Activated CD4-positive, alpha-beta T cell treated with anti-CD3 and anti-CD28 coated beads, Interleukin-2, amount 10 ng/mL, durations not matched to agents 7 days and 5 days (primary cell): ENCODE results near the gene NMUR1. TPM values are rescaled to one million over a fixed set of nuclear protein-coding genes. Genes with fewer than 3 reads are reported as not detected.

ENCODE experiments used
- CTCF ChIA-PET: fragments of 350-600 bp; sonication (Branson Sonifier 250); formaldehyde crosslinking; loops from one replicate; lab custom pipeline; 2021; ENCODE audit warnings: antibody characterized with exemption; lab: Charles Lee
- POLR2A ChIA-PET: fragments of 350-600 bp; sonication (Branson Sonifier 250); formaldehyde crosslinking; loops from one replicate; lab custom pipeline; 2021; ENCODE audit warnings: antibody characterized with exemption; lab: Charles Lee
- DNase-seq: peaks from one replicate; pipeline ENCODE4 v3.0.0-alpha.2; 2020
- H3K27ac Mint-ChIP-seq: one replicate; pipeline ENCODE4 v1.8.0; 2021; ENCODE audit warnings: mild to moderate bottlenecking, moderate library complexity, mixed read lengths
- H3K27me3 Mint-ChIP-seq: one replicate; pipeline ENCODE4 v1.8.0; 2021; ENCODE audit warnings: mixed read lengths
- H3K36me3 Mint-ChIP-seq: one replicate; pipeline ENCODE4 v1.8.0; 2021; ENCODE audit warnings: low read depth, mixed read lengths
- H3K4me1 Mint-ChIP-seq: one replicate; pipeline ENCODE4 v1.8.0; 2021; ENCODE audit warnings: mixed read lengths
- H3K4me3 Mint-ChIP-seq: one replicate; pipeline ENCODE4 v1.8.0; 2021; ENCODE audit warnings: mild to moderate bottlenecking, moderate library complexity, mixed read lengths
- H3K9me3 Mint-ChIP-seq: one replicate; pipeline ENCODE4 v1.8.0; 2021; ENCODE audit warnings: mixed read lengths
- total RNA-seq, 2 experiments: library from RNA; stranded (reverse); gene quantifications; one replicate each; pipeline ENCODE4 v1.2.3, GENCODE V29; 2021

NMUR1 gene
- total RNA-seq, 2 experiments from 2014 or later: 0.47 to 0.60 TPM

- Mint-ChIP-seq H3K27me3 (no peaks in the 10 kb centered on the region), H3K4me1 (peaks cover 11% of the 10 kb centered on the region), H3K4me3 (no peak overlapping the region), H3K36me3 (no peaks in the 10 kb centered on the region), H3K27ac (no peak overlapping the region), H3K9me3 (no peaks in the 10 kb centered on the region)
- ChIA-PET POLR2A (no interaction called here), CTCF (interaction anchor here (0.9 to 1.4 kb wide), 3 partner anchors 9 to 26 kb away, joined by 3 read pairs; partner anchors contain the start of gene NCL)
- DNase-seq: no peak
These were observed 40.3 kb downstream of the NMUR1 start for GRCh38 chr2:231489990-231490389.

DNA sequence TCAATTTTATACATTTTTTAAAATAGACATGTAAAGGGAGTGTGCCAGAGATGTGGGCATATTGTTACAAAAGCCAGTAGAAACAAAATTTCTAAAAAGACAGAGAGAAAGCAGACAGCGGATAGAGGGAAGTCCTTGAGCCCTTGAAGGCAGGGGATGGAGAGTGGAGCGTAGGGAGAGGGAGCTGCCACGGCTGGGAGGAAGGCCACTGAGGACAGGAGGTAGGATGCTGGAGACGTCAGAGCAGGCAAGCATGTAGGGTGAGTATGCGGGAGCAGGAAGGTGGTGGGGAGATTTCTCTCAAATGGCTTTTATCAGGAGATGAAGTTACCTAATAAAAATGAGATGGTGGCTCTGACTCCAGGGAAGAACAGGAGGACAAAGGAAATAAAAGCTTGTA is 41.9 kb downstream of the NMUR1 start:
- H3K4me1 Mint-ChIP-seq: peaks cover 12% of the 10 kb centered on the region
- H3K4me3 Mint-ChIP-seq: no peak overlapping the region
- H3K27ac Mint-ChIP-seq: no peak overlapping the region
- ChIA-PET POLR2A (no interaction called here), CTCF (interaction anchor here (0.5 to 1.2 kb wide), 6 partner anchors 9 to 504 kb away, joined by 3 to 5 read pairs (median 3); no protein-coding TSS in a partner anchor)
- H3K27me3 Mint-ChIP-seq: no peaks in the 10 kb centered on the region
- no peak for DNase-seq
- no peaks in the 10 kb centered on the region for H3K9me3 Mint-ChIP-seq
- H3K36me3 Mint-ChIP-seq: no peaks in the 10 kb centered on the region

DNA sequence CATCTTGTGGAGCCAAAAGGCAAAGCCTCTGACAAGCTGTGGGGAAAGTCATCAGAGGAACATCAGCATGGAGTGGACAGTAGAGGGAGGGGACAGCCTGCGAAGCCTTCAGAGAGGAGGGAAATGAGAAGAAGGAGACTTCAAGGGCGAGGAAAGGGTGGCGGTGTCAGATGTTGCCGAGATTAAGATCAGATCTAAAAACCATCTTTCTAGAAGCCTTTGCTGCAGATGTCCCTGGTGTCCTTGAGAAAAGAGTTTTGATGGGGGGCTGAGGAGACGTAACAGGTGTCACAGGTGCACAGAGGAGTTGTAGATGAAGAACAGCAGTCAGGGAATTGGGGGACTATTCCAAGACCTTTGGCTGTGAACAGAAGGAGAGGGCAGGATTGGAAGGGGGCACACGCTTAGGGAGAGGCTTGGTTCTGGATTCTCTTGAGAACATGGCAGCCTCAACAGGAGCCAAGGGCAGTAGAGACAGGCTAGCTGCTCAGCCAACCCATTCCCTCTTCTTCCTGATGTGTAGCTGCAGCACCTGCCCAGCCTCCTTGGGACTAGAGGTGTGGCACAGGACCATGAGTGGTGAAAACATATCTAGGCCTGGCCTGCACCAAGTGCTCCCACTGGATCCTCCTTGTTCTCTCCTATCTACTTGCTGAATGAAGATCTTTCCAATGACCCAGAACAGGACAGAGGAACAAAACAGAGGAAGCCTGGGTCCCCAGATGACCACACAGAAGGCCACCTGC is 43.2 kb downstream of the NMUR1 start:
- H3K4me1 Mint-ChIP-seq: peaks cover 22% of the 10 kb centered on the region
- no peak overlapping the region for H3K4me3 Mint-ChIP-seq
- no peak overlapping the region for H3K27ac Mint-ChIP-seq
- ChIA-PET POLR2A (no interaction called here), CTCF (interaction anchor here (1.8 kb wide), 1 partner anchor 21 kb away, joined by 8 read pairs; no protein-coding TSS in a partner anchor)
- no peaks in the 10 kb centered on the region for H3K27me3 Mint-ChIP-seq
- DNase-seq: no peak
- H3K9me3 Mint-ChIP-seq: no peaks in the 10 kb centered on the region
- H3K36me3 Mint-ChIP-seq: no peaks in the 10 kb centered on the region

GRCh38 chr2:231483398-231484329 is 46.6 kb downstream of the NMUR1 start:
- DNase-seq: peak; percentile 47
- Mint-ChIP-seq H3K4me3 (peak overlapping the region; percentile 75), H3K36me3 (no peaks in the 10 kb centered on the region), H3K27ac (peak overlapping the region; percentile 93), H3K27me3 (no peaks in the 10 kb centered on the region), H3K9me3 (no peaks in the 10 kb centered on the region), H3K4me1 (peaks cover 26% of the 10 kb centered on the region)
- POLR2A ChIA-PET: interaction anchor here (0.7 kb wide), 1 partner anchor 167 kb away, joined by 3 read pairs; no protein-coding TSS in a partner anchor
- CTCF ChIA-PET: interaction anchor here (0.6 to 6.6 kb wide), 24 partner anchors 10 to 399 kb away, joined by 3 to 85 read pairs (median 4); partner anchors contain the start of gene NCL

- H3K4me1 Mint-ChIP-seq: peaks cover 26% of the 10 kb centered on the region
- no peaks in the 10 kb centered on the region for H3K27me3 Mint-ChIP-seq
- H3K27ac Mint-ChIP-seq: peak overlapping the region; percentile 93
- peak overlapping the region; percentile 75 for H3K4me3 Mint-ChIP-seq
- peak; percentile 73 for DNase-seq
- POLR2A ChIA-PET: interaction anchor here (0.7 to 0.8 kb wide), 2 partner anchors 19 to 166 kb away, joined by 3 to 5 read pairs; partner anchors contain the start of gene NCL
- no peaks in the 10 kb centered on the region for H3K36me3 Mint-ChIP-seq
- no peaks in the 10 kb centered on the region for H3K9me3 Mint-ChIP-seq
- CTCF ChIA-PET: interaction anchor here (0.6 to 6.6 kb wide), 24 partner anchors 9 to 398 kb away, joined by 3 to 85 read pairs (median 4); partner anchors contain the start of gene NCL
These were observed 47.3 kb downstream of the NMUR1 start for GRCh38 chr2:231482806-231483391.

DNA sequence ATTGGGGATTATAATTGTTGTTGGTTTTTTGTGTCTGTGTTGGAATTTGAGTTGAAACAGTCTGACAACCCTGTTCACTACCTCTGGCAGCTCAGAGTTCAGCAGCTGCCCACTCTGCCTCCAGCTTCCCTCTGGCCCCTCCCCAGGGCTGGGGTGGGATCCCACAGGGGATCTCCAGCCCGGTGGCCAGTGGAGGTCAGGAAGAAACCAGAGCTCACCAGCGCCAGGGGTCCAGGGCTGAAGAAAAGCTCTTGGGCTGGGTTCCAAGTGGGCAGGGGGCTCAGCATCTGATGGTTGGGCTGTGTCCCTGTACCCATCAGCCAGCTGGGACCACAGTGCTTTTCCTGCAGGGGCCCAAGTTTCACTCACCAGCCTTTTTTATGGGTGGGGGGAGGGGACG is 49.5 kb downstream of the NMUR1 start:
- Mint-ChIP-seq H3K4me1 (peaks cover 19% of the 10 kb centered on the region), H3K27ac (no peak overlapping the region), H3K27me3 (no peaks in the 10 kb centered on the region), H3K36me3 (no peaks in the 10 kb centered on the region), H3K9me3 (no peaks in the 10 kb centered on the region), H3K4me3 (no peak overlapping the region)
- DNase-seq: no peak
- POLR2A ChIA-PET: interaction anchor here (1.2 kb wide), 1 partner anchor 16 kb away, joined by 3 read pairs; the partner anchor contains the start of gene NCL
- CTCF ChIA-PET: interaction anchor here (0.6 to 6.6 kb wide), 9 partner anchors 9 to 1751 kb away, joined by 3 to 85 read pairs (median 4); partner anchors contain the start of gene NCL

DNA sequence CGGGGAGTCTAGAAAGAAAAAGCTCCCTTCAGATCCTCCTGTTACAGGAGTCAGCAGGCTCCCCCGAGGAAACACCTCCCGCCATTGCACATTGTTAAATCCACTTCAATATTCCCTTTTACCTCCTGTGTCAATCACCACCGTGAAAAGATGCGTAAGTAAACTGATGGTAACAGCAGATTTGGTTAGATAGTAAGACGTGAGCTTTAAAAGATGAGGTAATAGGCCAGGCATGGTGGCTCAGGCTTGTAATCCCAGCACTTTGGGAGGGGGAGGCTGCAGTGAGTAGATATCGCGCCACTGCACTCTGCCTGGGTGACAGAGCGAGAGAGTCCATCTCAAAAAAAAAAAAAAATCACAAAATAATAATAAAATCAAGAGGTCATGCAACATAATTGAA is 50.8 kb downstream of the NMUR1 start:
- no peaks in the 10 kb centered on the region for H3K9me3 Mint-ChIP-seq
- no peak for DNase-seq
- no peak overlapping the region for H3K27ac Mint-ChIP-seq
- H3K27me3 Mint-ChIP-seq: no peaks in the 10 kb centered on the region
- peaks cover 19% of the 10 kb centered on the region for H3K4me1 Mint-ChIP-seq
- H3K4me3 Mint-ChIP-seq: no peak overlapping the region
- H3K36me3 Mint-ChIP-seq: no peaks in the 10 kb centered on the region
- POLR2A ChIA-PET: no interaction called here
- CTCF ChIA-PET: interaction anchor here (0.7 to 6.6 kb wide), 3 partner anchors 9 to 196 kb away, joined by 3 to 85 read pairs (median 4); partner anchors contain the start of gene NCL

GRCh38 chr2:231476920-231477319 is 53.3 kb downstream of the NMUR1 start:
- H3K27me3 Mint-ChIP-seq: no peaks in the 10 kb centered on the region
- H3K36me3 Mint-ChIP-seq: no peaks in the 10 kb centered on the region
- ChIA-PET POLR2A (no interaction called here), CTCF (interaction anchor here (1.3 kb wide), 1 partner anchor 41 kb away, joined by 4 read pairs; no protein-coding TSS in a partner anchor)
- no peak overlapping the region for H3K27ac Mint-ChIP-seq
- no peaks in the 10 kb centered on the region for H3K9me3 Mint-ChIP-seq
- no peak for DNase-seq
- H3K4me3 Mint-ChIP-seq: no peak overlapping the region
- H3K4me1 Mint-ChIP-seq: peaks cover 12% of the 10 kb centered on the region

DNA sequence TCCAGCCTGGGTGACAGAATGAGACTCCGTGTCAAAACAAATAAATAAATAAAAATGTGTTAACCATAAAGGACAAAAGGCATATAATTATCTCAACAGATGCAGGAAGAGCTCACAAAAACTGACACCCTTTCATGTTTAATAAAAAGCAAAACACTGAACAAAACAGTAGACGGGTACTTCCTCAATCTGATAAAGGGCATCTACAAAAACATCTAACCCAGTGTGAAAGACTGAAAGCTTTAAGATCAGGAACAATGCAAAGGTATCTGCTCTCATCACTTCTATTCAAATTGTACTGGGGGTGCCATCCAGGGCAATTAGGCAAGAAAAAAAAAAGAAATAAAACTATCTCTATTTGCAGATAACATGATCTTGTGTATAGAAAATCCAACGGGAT is 54.3 kb downstream of the NMUR1 start:
- POLR2A ChIA-PET: interaction anchor here (0.7 to 1.2 kb wide), 2 partner anchors 7 to 12 kb away, joined by 4 to 5 read pairs; partner anchors contain the start of gene NCL
- Mint-ChIP-seq H3K4me3 (no peak overlapping the region), H3K36me3 (no peaks in the 10 kb centered on the region), H3K27ac (no peak overlapping the region), H3K4me1 (peaks cover 9% of the 10 kb centered on the region), H3K9me3 (no peaks in the 10 kb centered on the region), H3K27me3 (no peaks in the 10 kb centered on the region)
- no peak for DNase-seq
- CTCF ChIA-PET: interaction anchor here (0.7 to 1.3 kb wide), 6 partner anchors 10 to 126 kb away, joined by 3 to 6 read pairs (median 4); no protein-coding TSS in a partner anchor
